ENCODE results near the gene ANO1. TPM values are rescaled to one million over a fixed set of nuclear protein-coding genes. Genes with fewer than 3 reads are reported as not detected.

The ANO1 gene
- total RNA-seq, 1 donor from 2014 or later = 9.0 TPM

DNA sequence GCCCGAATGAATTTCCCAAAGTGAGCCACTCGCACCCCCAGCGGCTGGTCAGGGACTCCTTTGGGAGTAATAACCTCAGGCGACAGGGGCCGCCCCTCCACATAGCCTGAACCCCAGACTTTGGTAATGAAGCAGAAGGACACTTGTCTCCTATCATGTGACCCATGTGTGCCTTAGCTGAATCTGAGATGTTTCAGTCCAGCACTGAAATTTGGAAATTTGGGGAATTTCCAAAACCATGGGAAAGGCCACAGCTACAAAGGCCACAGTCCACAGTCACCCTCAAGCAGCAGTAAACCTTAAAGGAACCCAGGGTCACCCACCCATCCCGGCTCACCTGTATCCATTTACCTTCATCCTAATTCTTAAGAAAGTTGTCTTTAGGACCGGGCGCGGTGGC, 73.6 kb downstream of the ANO1 start:
- TF ChIP-seq, protein P1, sequence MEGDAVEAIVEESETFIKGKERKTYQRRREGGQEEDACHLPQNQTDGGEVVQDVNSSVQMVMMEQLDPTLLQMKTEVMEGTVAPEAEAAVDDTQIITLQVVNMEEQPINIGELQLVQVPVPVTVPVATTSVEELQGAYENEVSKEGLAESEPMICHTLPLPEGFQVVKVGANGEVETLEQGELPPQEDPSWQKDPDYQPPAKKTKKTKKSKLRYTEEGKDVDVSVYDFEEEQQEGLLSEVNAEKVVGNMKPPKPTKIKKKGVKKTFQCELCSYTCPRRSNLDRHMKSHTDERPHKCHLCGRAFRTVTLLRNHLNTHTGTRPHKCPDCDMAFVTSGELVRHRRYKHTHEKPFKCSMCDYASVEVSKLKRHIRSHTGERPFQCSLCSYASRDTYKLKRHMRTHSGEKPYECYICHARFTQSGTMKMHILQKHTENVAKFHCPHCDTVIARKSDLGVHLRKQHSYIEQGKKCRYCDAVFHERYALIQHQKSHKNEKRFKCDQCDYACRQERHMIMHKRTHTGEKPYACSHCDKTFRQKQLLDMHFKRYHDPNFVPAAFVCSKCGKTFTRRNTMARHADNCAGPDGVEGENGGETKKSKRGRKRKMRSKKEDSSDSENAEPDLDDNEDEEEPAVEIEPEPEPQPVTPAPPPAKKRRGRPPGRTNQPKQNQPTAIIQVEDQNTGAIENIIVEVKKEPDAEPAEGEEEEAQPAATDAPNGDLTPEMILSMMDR (IDR thresholded peaks at IDR 0.05) = no peak
- ATAC-seq = no peak
- no peak overlapping the region for H3K4me3 ChIP-seq
- H3K9me3 ChIP-seq = no peaks in the 10 kb centered on the region
- intact Hi-C loops (cut with DNase I) = no loop called here
- no peak for DNase-seq
- H3K27ac ChIP-seq = no peak overlapping the region
- H3K27me3 ChIP-seq (ENCODE audit: low read depth) = no peaks in the 10 kb centered on the region
- H3K4me1 ChIP-seq = no peaks in the 10 kb centered on the region
- H3K36me3 ChIP-seq = no peaks in the 10 kb centered on the region

DNA sequence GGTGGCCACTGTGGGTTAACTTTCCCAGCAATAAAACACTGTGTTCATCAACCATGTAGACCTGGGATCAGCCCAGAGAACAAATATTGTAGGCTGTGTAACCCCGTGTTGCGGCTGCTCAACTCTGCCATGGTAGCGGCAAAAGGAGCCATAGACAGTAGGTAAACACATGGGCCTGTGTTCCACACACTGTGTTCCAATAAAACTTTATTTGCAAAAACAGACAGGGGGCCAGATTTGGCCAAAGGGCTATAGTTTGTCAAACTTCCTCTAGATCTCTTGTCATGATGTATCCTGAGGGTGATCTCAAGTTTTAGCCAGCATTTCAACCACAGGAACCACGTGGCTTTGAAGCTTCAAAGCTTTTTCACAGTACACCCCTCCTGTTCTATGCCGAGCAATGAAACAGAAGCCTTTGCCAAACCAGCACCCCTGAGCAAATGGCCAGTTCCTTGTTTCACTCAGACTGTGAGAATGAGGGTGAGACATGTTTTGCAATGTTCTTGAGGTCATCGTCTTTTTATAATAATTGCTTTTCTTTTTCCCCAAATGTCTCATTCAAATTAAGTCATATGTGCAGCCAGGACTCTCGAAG, 75.1 kb downstream of the ANO1 start:
- Histone ChIP-seq H3K9me3 (no peaks in the 10 kb centered on the region), H3K36me3 (no peaks in the 10 kb centered on the region), H3K27me3 (ENCODE audit: low read depth) (no peaks in the 10 kb centered on the region), H3K27ac (no peak overlapping the region), H3K4me1 (no peaks in the 10 kb centered on the region), H3K4me3 (no peak overlapping the region)
- ATAC-seq (no peak), DNase-seq (no peak)
- TF ChIP-seq, protein P1 (IDR thresholded peaks at IDR 0.05) = no peak
- intact Hi-C loops (cut with DNase I) = no loop called here

- intact Hi-C loops (cut with DNase I) = no loop called here
- DNase-seq = no peak
- Histone ChIP-seq H3K27me3 (ENCODE audit: low read depth) (no peaks in the 10 kb centered on the region), H3K9me3 (no peaks in the 10 kb centered on the region), H3K27ac (no peak overlapping the region), H3K36me3 (no peaks in the 10 kb centered on the region), H3K4me1 (no peaks in the 10 kb centered on the region), H3K4me3 (no peak overlapping the region)
- ATAC-seq = no peak
- TF ChIP-seq, protein P1 (IDR thresholded peaks at IDR 0.05) = no peak
Measured at GRCh38 chr11:70155386-70155785, 77.3 kb downstream of the ANO1 start.

- Histone ChIP-seq H3K27ac (no peak overlapping the region), H3K27me3 (ENCODE audit: low read depth) (no peaks in the 10 kb centered on the region), H3K4me3 (no peak overlapping the region), H3K9me3 (no peaks in the 10 kb centered on the region), H3K4me1 (no peaks in the 10 kb centered on the region), H3K36me3 (no peaks in the 10 kb centered on the region)
- no peak for DNase-seq
- intact Hi-C loops (cut with DNase I) = no loop called here
- TF ChIP-seq, protein P1 (IDR thresholded peaks at IDR 0.05) = no peak
- ATAC-seq = no peak
Measured at GRCh38 chr11:70156291-70157037, 78.3 kb downstream of the ANO1 start.

GRCh38 chr11:70158201-70158600, 80.1 kb downstream of the ANO1 start:
- no peaks in the 10 kb centered on the region for H3K27me3 ChIP-seq (ENCODE audit: low read depth)
- H3K9me3 ChIP-seq = no peaks in the 10 kb centered on the region
- ATAC-seq = no peak
- no peaks in the 10 kb centered on the region for H3K36me3 ChIP-seq
- no peak overlapping the region for H3K27ac ChIP-seq
- H3K4me3 ChIP-seq = no peak overlapping the region
- H3K4me1 ChIP-seq = no peaks in the 10 kb centered on the region
- DNase-seq = no peak
- TF ChIP-seq, protein P1 (IDR thresholded peaks at IDR 0.05) = peak; percentile 10
- intact Hi-C loops (cut with DNase I) = no loop called here

Data from lower lobe of right lung (tissue), 2 donors.